Measurements from ENCODE around the gene UNC5B.

DNA sequence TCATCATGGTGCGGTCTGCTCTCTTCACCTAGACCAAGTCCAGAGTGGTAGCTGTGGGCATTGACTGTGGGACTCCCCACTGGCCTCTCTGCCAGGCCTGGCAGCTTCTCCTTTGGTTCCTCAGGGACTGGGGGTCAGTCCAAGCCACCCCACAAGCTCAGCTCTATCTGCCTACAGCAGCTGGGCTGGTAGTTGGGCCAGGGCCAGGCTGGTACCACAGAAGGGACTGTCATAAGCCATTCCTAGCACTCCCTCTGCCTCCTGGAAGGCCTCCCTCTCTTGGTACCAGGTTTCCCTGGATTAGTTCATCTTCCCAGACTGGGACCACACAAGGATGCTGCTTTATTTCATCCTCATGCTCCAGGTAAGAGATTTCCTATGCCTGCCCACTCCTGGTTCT lies 24.2 kb upstream of the UNC5B start:
- TF ChIP-seq EZH2phosphoT487 (IDR thresholded peaks at IDR 0.05; ENCODE audit: low read length) (no peak), CTCF (IDR thresholded peaks at IDR 0.05; ENCODE audit: low read length) (no peak)
